Glomerular visceral epithelial cell (primary cell): ENCODE results near the gene ZNF580.

Source experiments
- DNase-seq: peaks from one replicate; pipeline ENCODE4 v3.0.0-alpha.2; 2016; ENCODE audit errors: extremely low spot score

ZNF580 gene

GRCh38 chr19:55605637-55606470, 34.9 kb upstream of the ZNF580 start, which contains the start of gene ZNF865:
Gene ZNF865, plus strand, starts transcription at chr19:55605647. Its CDS starts 7,972 bp downstream, at chr19:55613619.
- peak; percentile 89 for DNase-seq

GRCh38 chr19:55606471-55606787, 34.4 kb upstream of the ZNF580 start:
- DNase-seq = no peak

GRCh38 chr19:55606817-55607216, 34.0 kb upstream of the ZNF580 start:
- DNase-seq = no peak

GRCh38 chr19:55609326-55609725, 31.5 kb upstream of the ZNF580 start:
- no peak for DNase-seq

GRCh38 chr19:55611300-55611982, 29.4 kb upstream of the ZNF580 start:
- no peak for DNase-seq

GRCh38 chr19:55611983-55612645, 28.7 kb upstream of the ZNF580 start:
- no peak for DNase-seq

GRCh38 chr19:55613396-55613795, 27.4 kb upstream of the ZNF580 start:
- DNase-seq = no peak

GRCh38 chr19:55613930-55614710, 26.7 kb upstream of the ZNF580 start:
- DNase-seq = no peak

GRCh38 chr19:55614711-55615542, 25.9 kb upstream of the ZNF580 start:
- no peak for DNase-seq

- DNase-seq = no peak
Measured at GRCh38 chr19:55615543-55616394, 25.0 kb upstream of the ZNF580 start.

- no peak for DNase-seq
Measured at GRCh38 chr19:55616395-55616875, 24.4 kb upstream of the ZNF580 start.

GRCh38 chr19:55617426-55617825, 23.4 kb upstream of the ZNF580 start:
- DNase-seq = no peak

GRCh38 chr19:55618426-55618825, 22.4 kb upstream of the ZNF580 start:
- DNase-seq = no peak

GRCh38 chr19:55619286-55619685, 21.5 kb upstream of the ZNF580 start:
- no peak for DNase-seq

GRCh38 chr19:55620410-55621204, 20.2 kb upstream of the ZNF580 start:
- DNase-seq = no peak

GRCh38 chr19:55621205-55621672, 19.6 kb upstream of the ZNF580 start:
- no peak for DNase-seq

- DNase-seq = no peak
Measured at GRCh38 chr19:55621673-55622231, 19.1 kb upstream of the ZNF580 start.

- no peak for DNase-seq
Measured at GRCh38 chr19:55622242-55622969, 18.4 kb upstream of the ZNF580 start.
